GM06990 (cell line): ENCODE results near the gene ARHGAP31.
"Not testable (repeated sequence)": the region's sequence is repeated elsewhere in the genome, so short reads cannot be mapped to it uniquely, and the experiment has no call there.

Experiments
- DNase-seq: peaks from one replicate; pipeline ENCODE4 v3.0.0-alpha.2; 2011; ENCODE audit not compliant: insufficient read length; ENCODE audit errors: extremely low read depth
- H3K27me3 ChIP-seq: replicated peaks from 2 replicates; pipeline ENCODE4 v1.6.0; 2011; ENCODE audit warnings: low read length; ENCODE audit not compliant: control insufficient read depth, insufficient read depth
- H3K36me3 ChIP-seq: 2 replicates; pipeline ENCODE4 v1.5.1; 2011; ENCODE audit warnings: low read length; ENCODE audit not compliant: control insufficient read depth, insufficient read depth
- H3K4me3 ChIP-seq: replicated peaks from 2 replicates; pipeline ENCODE4 v1.5.1; 2011; ENCODE audit warnings: low read depth, mild to moderate bottlenecking, control low read depth, low read length
- TF ChIP-seq, protein P1 (sequence below): IDR thresholded peaks from 2 replicates; pipeline ENCODE4 v1.5.1; 2011; ENCODE audit warnings: low read length, control low read depth, mild to moderate bottlenecking, inconsistent platforms; ENCODE audit not compliant: insufficient read depth, poor library complexity, severe bottlenecking

ARHGAP31 gene

DNA sequence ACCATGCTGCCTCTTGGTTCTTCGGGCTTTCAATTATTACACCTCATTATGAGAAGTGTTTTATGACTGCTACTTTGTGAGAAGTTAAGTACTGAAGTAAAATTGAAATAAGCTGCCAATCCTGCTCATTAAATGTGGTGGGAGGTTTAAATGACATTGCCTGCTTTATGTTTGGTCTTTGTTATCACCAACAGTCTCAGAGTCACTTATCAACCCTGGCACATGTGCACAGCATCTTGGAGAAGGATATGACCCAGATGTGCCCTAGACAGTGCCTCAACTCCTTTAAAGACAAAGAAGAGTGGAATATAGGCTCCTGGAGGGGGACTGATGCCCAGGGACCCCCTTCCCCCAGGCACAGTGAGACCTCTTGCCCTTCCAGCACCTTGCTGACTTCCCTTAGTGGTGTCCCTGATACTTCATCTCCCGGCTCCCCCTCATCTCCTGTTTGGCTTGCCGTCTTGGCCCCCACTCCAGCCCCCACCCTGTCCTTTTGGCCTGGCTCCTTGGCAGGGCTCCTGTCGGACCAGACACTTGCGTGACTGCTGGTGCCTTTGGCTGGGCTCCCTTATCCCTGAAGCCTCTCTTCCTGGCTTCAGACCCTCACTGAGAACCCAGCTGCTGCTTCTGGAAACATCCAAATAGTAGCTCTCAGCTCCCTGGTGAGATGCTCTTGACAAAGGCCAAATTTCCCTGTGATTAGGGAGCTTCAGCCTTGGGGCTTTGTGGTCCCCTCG, 39.8 kb downstream of the ARHGAP31 start:
- H3K27me3 ChIP-seq = no peaks in the 10 kb centered on the region
- DNase-seq = no peak
- peaks cover 3% of the 10 kb centered on the region for H3K36me3 ChIP-seq
- TF ChIP-seq, protein P1, sequence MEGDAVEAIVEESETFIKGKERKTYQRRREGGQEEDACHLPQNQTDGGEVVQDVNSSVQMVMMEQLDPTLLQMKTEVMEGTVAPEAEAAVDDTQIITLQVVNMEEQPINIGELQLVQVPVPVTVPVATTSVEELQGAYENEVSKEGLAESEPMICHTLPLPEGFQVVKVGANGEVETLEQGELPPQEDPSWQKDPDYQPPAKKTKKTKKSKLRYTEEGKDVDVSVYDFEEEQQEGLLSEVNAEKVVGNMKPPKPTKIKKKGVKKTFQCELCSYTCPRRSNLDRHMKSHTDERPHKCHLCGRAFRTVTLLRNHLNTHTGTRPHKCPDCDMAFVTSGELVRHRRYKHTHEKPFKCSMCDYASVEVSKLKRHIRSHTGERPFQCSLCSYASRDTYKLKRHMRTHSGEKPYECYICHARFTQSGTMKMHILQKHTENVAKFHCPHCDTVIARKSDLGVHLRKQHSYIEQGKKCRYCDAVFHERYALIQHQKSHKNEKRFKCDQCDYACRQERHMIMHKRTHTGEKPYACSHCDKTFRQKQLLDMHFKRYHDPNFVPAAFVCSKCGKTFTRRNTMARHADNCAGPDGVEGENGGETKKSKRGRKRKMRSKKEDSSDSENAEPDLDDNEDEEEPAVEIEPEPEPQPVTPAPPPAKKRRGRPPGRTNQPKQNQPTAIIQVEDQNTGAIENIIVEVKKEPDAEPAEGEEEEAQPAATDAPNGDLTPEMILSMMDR = no peak
- H3K4me3 ChIP-seq = no peak overlapping the region

- TF ChIP-seq, protein P1 = no peak
- no peaks in the 10 kb centered on the region for H3K27me3 ChIP-seq
- H3K4me3 ChIP-seq = no peak overlapping the region
- DNase-seq = no peak
- H3K36me3 ChIP-seq = peaks cover 3% of the 10 kb centered on the region
These were observed 42.6 kb downstream of the ARHGAP31 start for GRCh38 chr3:119336823-119337222.

GRCh38 chr3:119337407-119337806, 43.2 kb downstream of the ARHGAP31 start:
- H3K36me3 ChIP-seq, H3K27me3 ChIP-seq, DNase-seq, H3K4me3 ChIP-seq: not testable (repeated sequence)

DNA sequence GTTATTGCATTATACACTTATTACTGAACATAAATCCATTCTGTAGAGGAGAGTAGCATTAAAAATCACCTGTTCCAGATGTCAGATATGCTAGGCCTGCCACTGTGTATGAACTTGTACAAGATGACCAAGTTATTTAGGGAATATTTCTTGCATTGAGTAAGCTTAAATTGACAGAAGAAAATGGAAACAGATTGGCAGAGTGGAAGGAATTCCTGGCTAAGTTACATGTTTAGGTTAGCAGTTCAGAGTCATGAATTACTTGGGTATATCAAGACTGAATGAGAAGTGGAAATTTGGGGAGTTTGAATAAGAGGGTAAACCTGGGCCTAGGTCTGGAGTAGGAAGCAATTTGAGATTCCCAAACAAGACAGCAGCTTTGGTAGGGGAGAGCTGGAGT, 44.6 kb downstream of the ARHGAP31 start:
- TF ChIP-seq, protein P1 = no peak
- Histone ChIP-seq H3K27me3 (no peaks in the 10 kb centered on the region), H3K4me3 (no peak overlapping the region), H3K36me3 (peaks cover 3% of the 10 kb centered on the region)
- DNase-seq = no peak

DNA sequence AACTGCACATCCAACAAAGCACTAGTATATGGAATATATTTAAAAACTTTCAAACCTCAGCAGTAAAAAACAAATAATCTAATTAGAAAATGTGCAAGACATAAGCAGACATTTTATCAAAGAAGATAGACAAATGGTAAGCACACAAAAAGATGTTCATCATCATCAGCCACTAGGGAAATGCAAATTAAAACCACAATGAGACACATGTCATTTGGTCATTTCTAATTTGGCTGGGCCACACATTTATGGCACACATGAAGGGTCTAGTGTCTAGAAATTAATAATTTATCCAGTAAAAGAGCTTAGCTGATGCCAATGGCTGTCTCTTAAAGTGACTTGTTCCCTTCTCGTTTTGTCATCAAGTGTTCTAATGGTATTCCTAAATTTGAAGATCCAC, 45.8 kb downstream of the ARHGAP31 start:
- TF ChIP-seq, protein P1 = no peak
- H3K27me3 ChIP-seq = no peaks in the 10 kb centered on the region

GRCh38 chr3:119340446-119340845, 46.3 kb downstream of the ARHGAP31 start:
- H3K27me3 ChIP-seq = no peaks in the 10 kb centered on the region
- no peak for DNase-seq
- no peak overlapping the region for H3K4me3 ChIP-seq
- TF ChIP-seq, protein P1 = no peak
- peaks cover 4% of the 10 kb centered on the region for H3K36me3 ChIP-seq

More for the DNA sequence above, 45.8 kb downstream of the ARHGAP31 start:
- DNase-seq = no peak
- no peak overlapping the region for H3K4me3 ChIP-seq
- H3K36me3 ChIP-seq = peaks cover 3% of the 10 kb centered on the region
